Measurements from ENCODE around the gene AKT1. TPM values are rescaled to one million over a fixed set of nuclear protein-coding genes. Genes with fewer than 3 reads are reported as not detected.

AKT1 gene
- polyA plus RNA-seq, 2 of the 4 experiments (the other 2 are of a cell fraction) = 70.2 to 93.8 TPM

GRCh38 chr14:104830781-104831180, 35.2 kb upstream of the AKT1 start:
- POLR2A ChIA-PET = no interaction called here
- no peak for ATAC-seq
- Histone ChIP-seq H3K27ac (no peak overlapping the region), H3K9me3 (no peaks in the 10 kb centered on the region), H3K4me2 (no peak overlapping the region), H3K4me1 (peaks cover 7% of the 10 kb centered on the region; the same call in 2 of the 3 replicates), H3K4me3 (no peak overlapping the region)
- WGBS (ENCODE audit: missing lambda C conversion rate) = 64% methylated on average over 9 of the region's 9 CpGs
- no peak for DNase-seq (ENCODE audit: low read depth in 1 of 2, low spot score in 1 of 2)
- FAIRE-seq = no peak
- TF ChIP-seq ZSCAN20 (CRISPR knock-in tag; IDR thresholded peaks at IDR 0.05) (no peak), EP300 (IDR thresholded peaks at IDR 0.05) (no peak), HES2 (IDR thresholded peaks at IDR 0.05) (no peak), HMGXB4 (CRISPR knock-in tag; IDR thresholded peaks at IDR 0.05; ENCODE audit: borderline replicate concordance) (no peak)
- CTCF ChIA-PET = interaction anchor here (0.6 to 1.3 kb wide), 3 partner anchors 10 to 62 kb away, joined by 3 to 4 read pairs (median 3); no protein-coding TSS in a partner anchor

- POLR2A ChIA-PET = interaction anchor here (0.5 kb wide), 1 partner anchor 158 kb away, joined by 4 read pairs; no protein-coding TSS in a partner anchor
- DNase-seq (ENCODE audit: low read depth in 1 of 2, low spot score in 1 of 2) = peak; percentile 76 to 93
- H3K4me2 ChIP-seq = peak overlapping the region; percentile 95
Measured at GRCh38 chr14:104827177-104828055, 31.9 kb upstream of the AKT1 start.

More at GRCh38 chr14:104827177-104828055, 31.9 kb upstream of the AKT1 start:
- ATAC-seq (peak; percentile 86 to 91), FAIRE-seq (no peak)
- TF ChIP-seq CTCF (IDR thresholded peaks at IDR 0.05) = peak; percentile 39; the same call in 2 of the 3 replicates
- no peak for TF ChIP-seq CBX8 (IDR thresholded peaks at IDR 0.05)
- TF ChIP-seq RAD21 (conservative IDR thresholded peaks at IDR 0.05 in 1 of 2, IDR thresholded peaks at IDR 0.05 in 1 of 2) = peak; percentile 34 to 42
- no peak for TF ChIP-seq FOSB (CRISPR knock-in tag; IDR thresholded peaks at IDR 0.05)
- TF ChIP-seq SMC3 (IDR thresholded peaks at IDR 0.05) = peak; percentile 34; the same call in 1 of the 3 replicates
- no peak for TF ChIP-seq NPAS2 (CRISPR knock-in tag; IDR thresholded peaks at IDR 0.05; ENCODE audit: borderline replicate concordance)
- TF ChIP-seq RCOR1 (IDR thresholded peaks at IDR 0.05; ENCODE audit: low read depth, low read length) = no peak
- no peak for TF ChIP-seq CBX2 (IDR thresholded peaks at IDR 0.05; ENCODE audit: borderline replicate concordance, low read depth)
- no peak for TF ChIP-seq HMGXB4 (CRISPR knock-in tag; IDR thresholded peaks at IDR 0.05; ENCODE audit: borderline replicate concordance)
- TF ChIP-seq POLR2A (IDR thresholded peaks at IDR 0.05; ENCODE audit: low read length) = no peak
- no peak for TF ChIP-seq HOXB13 (CRISPR knock-in tag; IDR thresholded peaks at IDR 0.05; ENCODE audit: low read depth)
- WGBS (ENCODE audit: missing lambda C conversion rate) = 21% methylated on average over 33 of the region's 39 CpGs
- Histone ChIP-seq H3K4me1 (peaks cover 9% of the 10 kb centered on the region; the same call in 2 of the 3 replicates), H3K4me3 (peak overlapping the region; percentile 45), H3K27ac (peak overlapping the region; percentile 43 to 83), H3K9me3 (no peaks in the 10 kb centered on the region)
- CTCF ChIA-PET = interaction anchor here (0.6 to 4.2 kb wide), 19 partner anchors 11 to 102 kb away, joined by 3 to 88 read pairs (median 7); partner anchors contain the start of genes SIVA1 and ZBTB42
